Mesodermal cell (in vitro differentiated cells): ENCODE results near the gene TMEM44.
A peak's percentile ranks its signal among the peaks of the same experiment; 100 is the strongest.
"Not testable (repeated sequence)": the region's sequence is repeated elsewhere in the genome, so short reads cannot be mapped to it uniquely, and the experiment has no call there.

ENCODE experiments used
- H3K27ac ChIP-seq: 2 replicates; pipeline ENCODE4 v1.7.0; 2013; ENCODE audit warnings: mild to moderate bottlenecking, low read depth, low read length, moderate library complexity; ENCODE audit not compliant: severe bottlenecking
- H3K36me3 ChIP-seq: 2 replicates; pipeline ENCODE4 v1.7.1; 2013; ENCODE audit warnings: mild to moderate bottlenecking, low read length, moderate library complexity; ENCODE audit not compliant: control insufficient read depth, insufficient read depth
- H3K4me1 ChIP-seq: one replicate; pipeline ENCODE4 v1.7.1; 2013; ENCODE audit warnings: mild to moderate bottlenecking, low read length; ENCODE audit not compliant: insufficient read depth, control insufficient read depth, poor library complexity, severe bottlenecking
- H3K4me3 ChIP-seq: 2 replicates; pipeline ENCODE4 v1.7.0; 2013; ENCODE audit warnings: low read length, control low read depth, mild to moderate bottlenecking; ENCODE audit not compliant: insufficient read depth, poor library complexity, severe bottlenecking; ENCODE audit errors: extremely low read depth
- H3K9me3 ChIP-seq: 2 replicates; pipeline ENCODE4 v1.7.1; 2013; ENCODE audit warnings: mild to moderate bottlenecking, low read length, moderate library complexity; ENCODE audit not compliant: control insufficient read depth
- WGBS, 2 experiments: methylation state at CpG; one replicate each; pipeline ENCODE4 v1.1.5; 2013; ENCODE audit warnings: missing lambda C conversion rate in 2 of 2; ENCODE audit not compliant: insufficient coverage in 2 of 2; 5-methylcytosine and 5-hydroxymethylcytosine counted together

TMEM44 gene

DNA sequence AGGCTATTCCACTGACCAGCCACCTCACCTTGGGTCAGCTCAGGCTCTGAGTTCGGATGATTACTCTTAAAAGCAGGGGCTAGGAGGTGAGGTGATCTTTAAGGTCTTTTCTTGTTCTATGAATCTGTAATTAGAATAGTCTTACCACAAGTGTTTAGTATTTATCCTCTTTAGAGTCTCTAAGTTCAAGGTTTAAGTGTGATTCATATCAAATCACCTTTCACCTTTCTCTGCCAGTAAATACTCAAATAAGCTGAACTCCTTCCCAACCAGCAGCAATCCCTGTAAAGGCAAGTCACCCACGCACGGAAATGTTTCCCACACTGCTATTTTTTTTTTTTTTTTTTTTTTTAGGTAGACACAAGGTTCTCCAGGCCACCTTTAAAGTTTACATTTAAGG is 14.5 kb upstream of the TMEM44 start:
- H3K36me3 ChIP-seq: peaks cover 87% of the 10 kb centered on the region
- no peak overlapping the region for H3K4me3 ChIP-seq
- no peaks in the 10 kb centered on the region for H3K4me1 ChIP-seq
- H3K27ac ChIP-seq: no peak overlapping the region
- WGBS, 2 experiments: no CpG with 5 or more reads among the region's 3 CpGs
- no peaks in the 10 kb centered on the region for H3K9me3 ChIP-seq

GRCh38 chr3:194642769-194643168 is 9.6 kb upstream of the TMEM44 start:
- Histone ChIP-seq H3K9me3 (no peaks in the 10 kb centered on the region), H3K36me3 (peaks cover 76% of the 10 kb centered on the region), H3K4me3 (no peak overlapping the region), H3K4me1 (peaks cover 20% of the 10 kb centered on the region), H3K27ac (no peak overlapping the region)
- WGBS, 2 experiments: 80% methylated on average over 1 of the region's 2 CpGs; no CpG with 5 or more reads in 1 of the 2 experiments

- H3K36me3 ChIP-seq: peaks cover 64% of the 10 kb centered on the region
- WGBS, 2 experiments: 100% methylated on average over 1 of the region's 7 CpGs
- no peaks in the 10 kb centered on the region for H3K9me3 ChIP-seq
- peaks cover 20% of the 10 kb centered on the region for H3K4me1 ChIP-seq
- H3K4me3 ChIP-seq: no peak overlapping the region
- no peak overlapping the region for H3K27ac ChIP-seq
These were observed 7.6 kb upstream of the TMEM44 start for GRCh38 chr3:194640829-194641228.

GRCh38 chr3:194638991-194639605 is 5.9 kb upstream of the TMEM44 start:
- Histone ChIP-seq H3K36me3 (peaks cover 50% of the 10 kb centered on the region), H3K4me3 (no peak overlapping the region), H3K4me1 (peaks cover 20% of the 10 kb centered on the region), H3K9me3 (no peaks in the 10 kb centered on the region), H3K27ac (no peak overlapping the region)
- 92 to 99% methylated on average over 10 of the region's 10 CpGs for WGBS, 2 experiments

GRCh38 chr3:194637541-194638400 is 4.6 kb upstream of the TMEM44 start:
- peaks cover 37% of the 10 kb centered on the region for H3K36me3 ChIP-seq
- H3K4me3 ChIP-seq: no peak overlapping the region
- 92% methylated on average over 22 of the region's 22 CpGs for WGBS, 2 experiments
- H3K27ac ChIP-seq: no peak overlapping the region
- H3K4me1 ChIP-seq: peaks cover 20% of the 10 kb centered on the region
- H3K9me3 ChIP-seq: no peaks in the 10 kb centered on the region

DNA sequence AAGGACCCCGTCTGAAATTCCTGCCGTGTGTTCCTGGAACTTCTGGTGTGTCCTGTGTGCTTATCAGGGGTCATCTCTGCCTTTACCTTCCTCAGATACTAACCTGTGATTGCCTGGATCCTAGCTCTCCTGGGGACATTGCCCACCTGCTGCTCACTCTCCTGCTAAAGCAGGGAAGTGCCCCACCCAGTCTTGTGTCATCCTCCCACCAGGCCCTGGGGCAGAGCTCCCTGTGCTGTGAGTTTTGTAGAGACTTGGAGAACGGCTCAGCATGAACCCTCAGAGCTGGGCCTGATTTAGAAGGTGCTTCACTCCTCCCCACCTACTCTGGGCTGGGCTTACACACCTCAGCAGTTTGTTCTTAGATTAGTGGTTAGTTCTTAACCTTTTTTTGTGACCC is 3.8 kb upstream of the TMEM44 start:
- WGBS, 2 experiments: 84 to 100% methylated on average over 1 to 3 of the region's 3 CpGs
- Histone ChIP-seq H3K9me3 (peaks cover under 1% of the 10 kb centered on the region), H3K36me3 (peaks cover 31% of the 10 kb centered on the region), H3K4me3 (no peak overlapping the region), H3K4me1 (peaks cover 20% of the 10 kb centered on the region), H3K27ac (no peak overlapping the region)

DNA sequence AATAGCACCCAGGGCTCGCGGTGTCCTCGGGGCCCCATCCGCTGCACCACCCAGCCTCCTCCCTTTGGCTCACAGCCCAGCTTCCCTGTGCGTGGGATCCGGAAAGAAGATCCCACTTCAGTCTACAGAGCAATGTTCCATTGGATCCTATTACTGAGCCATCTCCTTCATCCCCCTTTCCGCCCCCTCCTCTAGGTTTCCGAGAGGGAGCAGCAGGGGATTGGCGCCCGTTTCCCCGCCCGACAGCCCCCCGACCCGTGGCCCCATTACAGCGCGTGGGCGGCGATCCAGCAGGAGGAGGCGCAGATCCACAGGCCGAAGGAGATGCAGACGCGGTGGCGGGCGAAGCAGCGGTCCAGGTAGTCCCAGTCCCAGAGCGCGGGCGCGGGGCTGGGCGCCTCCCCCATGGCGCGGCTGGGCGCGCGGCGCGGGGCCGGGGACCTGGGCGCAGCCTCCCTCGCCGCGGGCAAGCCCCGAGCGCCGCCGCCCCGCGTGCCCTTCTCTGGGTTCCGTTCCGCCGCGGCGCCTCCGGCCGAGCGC is 340 bp downstream of the TMEM44 start:
- H3K4me1 ChIP-seq: no peaks in the 10 kb centered on the region
- peaks cover 35% of the 10 kb centered on the region for H3K36me3 ChIP-seq
- peaks cover 22% of the 10 kb centered on the region for H3K9me3 ChIP-seq
- peak overlapping the region; percentile 64 for H3K4me3 ChIP-seq
- peak overlapping the region; percentile 80 for H3K27ac ChIP-seq
- 2 to 5% methylated on average over 47 to 54 of the region's 56 CpGs for WGBS, 2 experiments

- Histone ChIP-seq H3K36me3 (peaks cover 39% of the 10 kb centered on the region), H3K4me3 (peak overlapping the region; percentile 64), H3K9me3 (peaks cover 22% of the 10 kb centered on the region), H3K27ac (no peak overlapping the region), H3K4me1 (no peaks in the 10 kb centered on the region)
- 86 to 88% methylated on average over 8 to 10 of the region's 11 CpGs for WGBS, 2 experiments
These were observed 902 bp downstream of the TMEM44 start for GRCh38 chr3:194632226-194632808.

GRCh38 chr3:194631696-194632095 is 1.5 kb downstream of the TMEM44 start:
- H3K9me3 ChIP-seq: peaks cover 22% of the 10 kb centered on the region
- no peaks in the 10 kb centered on the region for H3K4me1 ChIP-seq
- H3K36me3 ChIP-seq: peaks cover 39% of the 10 kb centered on the region
- no peak overlapping the region for H3K4me3 ChIP-seq
- WGBS, 2 experiments: 85 to 100% methylated on average over 2 of the region's 4 CpGs
- no peak overlapping the region for H3K27ac ChIP-seq

DNA sequence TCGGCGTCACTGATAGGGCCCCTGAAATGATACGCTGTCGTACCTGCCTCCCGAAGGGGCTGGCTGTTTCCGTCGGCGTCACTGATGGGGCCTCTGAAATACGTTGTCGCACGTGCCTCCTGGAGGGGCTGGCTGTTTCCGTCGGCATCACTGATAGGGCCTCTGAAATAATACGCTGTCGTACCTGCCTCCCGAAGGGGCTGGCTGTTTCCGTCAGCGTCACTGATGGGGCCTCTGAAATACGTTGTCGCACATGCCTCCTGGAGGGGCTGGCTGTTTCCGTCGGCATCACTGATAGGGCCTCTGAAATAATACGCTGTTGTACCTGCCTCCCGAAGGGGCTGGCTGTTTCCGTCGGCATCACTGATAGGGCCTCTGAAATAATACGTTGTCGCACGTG is 2.5 kb downstream of the TMEM44 start:
- not testable (repeated sequence) for H3K4me3 ChIP-seq, H3K27ac ChIP-seq, H3K4me1 ChIP-seq
- WGBS, 2 experiments: 92 to 94% methylated on average over 24 to 26 of the region's 29 CpGs
- Histone ChIP-seq H3K36me3 (peaks cover 46% of the 10 kb centered on the region), H3K9me3 (peaks cover 22% of the 10 kb centered on the region)
